DND-41 (cell line): ENCODE measurements around the gene GNLY.

Experiments
- ATAC-seq: fragments of 200-7000 bp; cut with Tn5 transposase; 3 replicates; pipeline ENCODE4 v1.9.1; 2021; ENCODE audit warnings: low read depth; ENCODE audit not compliant: insufficient read depth
- DNase-seq: peaks from one replicate; pipeline ENCODE4 v3.0.0-alpha.2; 2020
- H2AFZ ChIP-seq: 2 replicates; pipeline ENCODE4 v1.6.0; 2012; ENCODE audit warnings: low read depth, low read length
- H3K27ac ChIP-seq: 2 replicates; pipeline ENCODE4 v1.5.1; 2012; ENCODE audit warnings: low read length, inconsistent platforms
- H3K27me3 ChIP-seq: fragments of 200-600 bp; sonication (generic); 2 replicates; pipeline ENCODE4 v1.6.0; 2012; ENCODE audit warnings: low read length, mild to moderate bottlenecking, inconsistent platforms; ENCODE audit not compliant: insufficient read depth, poor library complexity
- H3K36me3 ChIP-seq: 2 replicates; pipeline ENCODE4 v1.5.1; 2012; ENCODE audit warnings: low read length, inconsistent platforms; ENCODE audit not compliant: insufficient read depth
- H3K4me1 ChIP-seq: 2 replicates; pipeline ENCODE4 v1.5.1; 2012; ENCODE audit warnings: mild to moderate bottlenecking, low read length; ENCODE audit not compliant: insufficient read depth
- H3K4me2 ChIP-seq: 2 replicates; pipeline ENCODE4 v1.6.0; 2012; ENCODE audit warnings: mild to moderate bottlenecking, moderate library complexity, low read length, inconsistent platforms; ENCODE audit not compliant: insufficient read depth
- H3K4me3 ChIP-seq, 2 experiments: fragments of 200-600 bp in 1 of 2; shearing (Covaris generic) in 1 of 2; 2 replicates each; pipeline ENCODE4 v1.5.1; 2012 to 2016; ENCODE audit warnings: inconsistent platforms in 2 of 2, low read length in 2 of 2, mild to moderate bottlenecking in 2 of 2, low read depth in 1 of 2, moderate library complexity in 1 of 2
- H3K79me2 ChIP-seq: 2 replicates; pipeline ENCODE4 v1.6.0; 2012; ENCODE audit warnings: low read length, inconsistent platforms; ENCODE audit not compliant: insufficient read depth
- H3K9ac ChIP-seq: 2 replicates; pipeline ENCODE4 v1.6.0; 2012; ENCODE audit warnings: low read depth, mild to moderate bottlenecking, inconsistent platforms, low read length, moderate library complexity
- H3K9me3 ChIP-seq: 2 replicates; pipeline ENCODE4 v1.5.1; 2012; ENCODE audit warnings: low read length, moderate library complexity, mild to moderate bottlenecking, inconsistent platforms; ENCODE audit not compliant: insufficient read depth, severe bottlenecking
- H4K20me1 ChIP-seq: 2 replicates; pipeline ENCODE4 v1.6.0; 2012; ENCODE audit warnings: low read length; ENCODE audit not compliant: insufficient read depth
- CTCF ChIP-seq: IDR thresholded peaks from 2 replicates; pipeline ENCODE4 v1.5.1; 2012; ENCODE audit warnings: borderline replicate concordance, low read length, moderate library complexity, mild to moderate bottlenecking; ENCODE audit not compliant: poor library complexity, severe bottlenecking; ENCODE audit errors: extremely low read depth
- EZH2 ChIP-seq: IDR thresholded peaks from 3 replicates; pipeline ENCODE4 v1.6.1; 2012; ENCODE audit warnings: borderline replicate concordance, low read depth, mild to moderate bottlenecking, moderate library complexity, low read length, inconsistent platforms; ENCODE audit not compliant: severe bottlenecking

GNLY gene

GRCh38 chr2:85706063-85706462 is 11.9 kb downstream of the GNLY start:
- TF ChIP-seq CTCF, result no peak
- TF ChIP-seq EZH2, result no peak

GRCh38 chr2:85706599-85707296 is 12.6 kb downstream of the GNLY start:
- no peak overlapping the region for H3K4me3 ChIP-seq
- ATAC-seq (peak; percentile 40), DNase-seq (no peak)
- no peaks in the 10 kb centered on the region for H3K79me2 ChIP-seq
- 0 out of 2 replicates have a peak overlapping the region, but pooled peaks have one; percentile 35 for H3K4me2 ChIP-seq
- no peaks in the 10 kb centered on the region for H3K9me3 ChIP-seq
- no peaks in the 10 kb centered on the region for H3K36me3 ChIP-seq
- TF ChIP-seq EZH2 (no peak), CTCF (no peak)
- H3K9ac ChIP-seq, result 0 out of 2 replicates have a peak overlapping the region, but pooled peaks have one; percentile 7
- H4K20me1 ChIP-seq, result no peaks in the 10 kb centered on the region
- peaks cover 4% of the 10 kb centered on the region for H3K27me3 ChIP-seq
- peak overlapping the region; percentile 66 for H2AFZ ChIP-seq
- H3K27ac ChIP-seq, result no peak overlapping the region
- peaks cover 9% of the 10 kb centered on the region for H3K4me1 ChIP-seq

More at GRCh38 chr2:85706063-85706462, 11.9 kb downstream of the GNLY start:
- peaks cover 9% of the 10 kb centered on the region for H3K4me1 ChIP-seq
- no peak overlapping the region for H3K9ac ChIP-seq
- H4K20me1 ChIP-seq, result no peaks in the 10 kb centered on the region
- no peak overlapping the region for H3K27ac ChIP-seq
- ATAC-seq (no peak), DNase-seq (no peak)
- H3K27me3 ChIP-seq, result peaks cover 5% of the 10 kb centered on the region
- H2AFZ ChIP-seq, result no peak overlapping the region
- H3K4me3 ChIP-seq, result no peak overlapping the region
- no peak overlapping the region for H3K4me2 ChIP-seq
- no peaks in the 10 kb centered on the region for H3K36me3 ChIP-seq
- no peaks in the 10 kb centered on the region for H3K79me2 ChIP-seq
- no peaks in the 10 kb centered on the region for H3K9me3 ChIP-seq

- Histone ChIP-seq H3K36me3 (no peaks in the 10 kb centered on the region), H3K27me3 (peaks cover 4% of the 10 kb centered on the region), H3K9me3 (no peaks in the 10 kb centered on the region), H3K4me2 (peak overlapping the region; percentile 35; the same call in 1 of the 2 replicates), H3K4me3 (no peak overlapping the region), H3K27ac (no peak overlapping the region), H3K79me2 (no peaks in the 10 kb centered on the region), H4K20me1 (no peaks in the 10 kb centered on the region), H3K9ac (0 out of 2 replicates have a peak overlapping the region, but pooled peaks have one; percentile 7), H3K4me1 (peaks cover 9% of the 10 kb centered on the region), H2AFZ (peak overlapping the region; percentile 66)
- peak; percentile 97 for ATAC-seq
- TF ChIP-seq EZH2 (no peak), CTCF (peak; percentile 96)
- DNase-seq, result peak; percentile 72
Measured at GRCh38 chr2:85707304-85707703, 13.1 kb downstream of the GNLY start.
